Endothelial cell of umbilical vein (primary cell): Measurements from ENCODE around the gene DMBT1. TPM values are rescaled to one million over a fixed set of nuclear protein-coding genes. Genes with fewer than 3 reads are reported as not detected.

Source experiments
- BruUV-seq: library from RNA; stranded (reverse); fragments of 400-500 nt; replicated peaks from 2 replicates; lab custom pipeline; 2021; lab: Mats Ljungman, UMichigan
- CTCF ChIA-PET: fragments of 300-600, 350-600 bp; sonication (Branson Sonifier 250); formaldehyde crosslinking; loops from one replicate; lab custom pipeline; 2021; ENCODE audit warnings: antibody characterized with exemption, inconsistent platforms; lab: Charles Lee
- POLR2A ChIA-PET: fragments of 300-600, 350-600 bp; sonication (Branson Sonifier 250); formaldehyde crosslinking; loops from one replicate; lab custom pipeline; 2021; ENCODE audit warnings: antibody characterized with exemption, inconsistent platforms; lab: Charles Lee
- DNase-seq: peaks from one replicate; pipeline ENCODE4 v3.0.0-alpha.2; 2011; ENCODE audit warnings: low read depth, low spot score
- FAIRE-seq: peaks from 2 replicates; lab custom pipeline; 2011; peaks lifted over from hg19 to GRCh38; lab: Jason Lieb, UNC
- H2AFZ ChIP-seq: 2 replicates; pipeline ENCODE4 v1.6.0; 2012; ENCODE audit warnings: low read depth, low read length, control low read depth, inconsistent platforms
- H3K27ac ChIP-seq: 2 replicates; pipeline ENCODE4 v1.5.1; 2011; ENCODE audit warnings: low read depth, mild to moderate bottlenecking, control low read depth, low read length, moderate library complexity; ENCODE audit not compliant: insufficient read depth
- H3K27me3 ChIP-seq, 2 experiments: 2 replicates each; pipeline versions ENCODE4 v1.6.0 to v1.6.1; 2011; ENCODE audit warnings: low read length in 2 of 2, mixed read lengths in 1 of 2; ENCODE audit not compliant: control insufficient read depth in 2 of 2, insufficient read depth in 2 of 2
- H3K36me3 ChIP-seq, 2 experiments: 2 replicates in 1 of 2; 3 replicates in 1 of 2; pipeline ENCODE4 v1.5.1; 2011; ENCODE audit warnings: low read length in 2 of 2, mild to moderate bottlenecking in 1 of 2, moderate library complexity in 1 of 2; ENCODE audit not compliant: control insufficient read depth in 2 of 2, insufficient read depth in 2 of 2; ENCODE audit errors: extremely low read depth in 1 of 2
- H3K4me1 ChIP-seq: 3 replicates; pipeline ENCODE4 v1.5.1; 2011; ENCODE audit warnings: mild to moderate bottlenecking, low read length; ENCODE audit not compliant: control insufficient read depth, insufficient read depth; ENCODE audit errors: extremely low read depth
- H3K4me2 ChIP-seq: 2 replicates; pipeline ENCODE4 v1.6.1; 2011; ENCODE audit warnings: low read length, control low read depth, mixed read lengths; ENCODE audit not compliant: insufficient read depth
- H3K4me3 ChIP-seq, 3 experiments: fragments of 200-600 bp in 1 of 3; sonication (generic), shearing (Covaris generic) in 1 of 3; replicated peaks in 1 of 3; 2 replicates each; pipeline ENCODE4 v1.5.1; 2011 to 2016; ENCODE audit warnings: control low read depth in 3 of 3, low read length in 3 of 3, mild to moderate bottlenecking in 2 of 3, inconsistent platforms in 1 of 3, low read depth in 1 of 3, moderate library complexity in 1 of 3; ENCODE audit not compliant: insufficient read depth in 1 of 3
- H3K79me2 ChIP-seq: 2 replicates; pipeline ENCODE4 v1.6.0; 2012; ENCODE audit warnings: low read length, inconsistent platforms; ENCODE audit not compliant: control insufficient read depth, insufficient read depth
- H3K9ac ChIP-seq: replicated peaks from 2 replicates; pipeline ENCODE3; 2011; ENCODE audit warnings: low read length, control low read depth; ENCODE audit not compliant: insufficient read depth; ENCODE audit errors: extremely low read depth
- H3K9me1 ChIP-seq: replicated peaks from 3 replicates; pipeline ENCODE4 v1.6.0; 2011; ENCODE audit warnings: mild to moderate bottlenecking, low read length; ENCODE audit not compliant: control insufficient read depth, insufficient read depth; ENCODE audit errors: extremely low read depth
- H3K9me3 ChIP-seq: replicated peaks from 2 replicates; pipeline ENCODE4 v1.5.1; 2012; ENCODE audit warnings: low read length, inconsistent platforms; ENCODE audit not compliant: control insufficient read depth, insufficient read depth
- H4K20me1 ChIP-seq: replicated peaks from 2 replicates; pipeline ENCODE3; 2011; ENCODE audit warnings: mild to moderate bottlenecking, low read length; ENCODE audit not compliant: control insufficient read depth, insufficient read depth; ENCODE audit errors: extremely low read depth
- CTCF ChIP-seq, 2 donors: IDR thresholded peaks; 1 replicate in 1 of 2; 2 replicates in 1 of 2; pipeline ENCODE4 v1.5.1; 2011; ENCODE audit warnings: low read length in 2 of 2, mild to moderate bottlenecking in 2 of 2, moderate library complexity in 2 of 2, control low read depth in 1 of 2, inconsistent platforms in 1 of 2, low read depth in 1 of 2; ENCODE audit not compliant: insufficient read depth in 1 of 2; ENCODE audit errors: extremely low read depth in 1 of 2
- FOS ChIP-seq: IDR thresholded peaks from 2 replicates; pipeline ENCODE4 v1.6.1; 2011; ENCODE audit warnings: mild to moderate bottlenecking, low read length, moderate library complexity, borderline replicate concordance; ENCODE audit not compliant: insufficient read depth
- GATA2 ChIP-seq: IDR thresholded peaks from 2 replicates; pipeline ENCODE4 v1.7.0; 2011; ENCODE audit warnings: low read depth, mild to moderate bottlenecking, moderate library complexity, mixed read lengths, low read length; ENCODE audit not compliant: insufficient read length, insufficient read depth
- JUN ChIP-seq: IDR thresholded peaks from 2 replicates; pipeline ENCODE4 v1.6.1; 2011; ENCODE audit warnings: borderline replicate concordance, low read depth; ENCODE audit not compliant: insufficient read length, insufficient read depth
- MAX ChIP-seq: IDR thresholded peaks from 2 replicates; pipeline ENCODE4 v1.6.1; 2011; ENCODE audit not compliant: insufficient read depth, insufficient read length
- MYC ChIP-seq: IDR thresholded peaks from one replicate; pipeline ENCODE4 v1.6.1; 2011; ENCODE audit warnings: mild to moderate bottlenecking, low read depth, low read length
- POLR2A ChIP-seq: IDR thresholded peaks from 2 replicates; pipeline ENCODE4 v1.6.1; 2012; ENCODE audit warnings: low read depth, mild to moderate bottlenecking, control low read depth, low read length
- POLR2AphosphoS5 ChIP-seq: IDR thresholded peaks from 2 replicates; pipeline ENCODE4 v1.6.1; 2012; ENCODE audit warnings: low read depth, mild to moderate bottlenecking, control low read depth, low read length, moderate library complexity; ENCODE audit not compliant: insufficient read depth
- dilution Hi-C: fragments of 300-500 bp; cut with MboI; formaldehyde crosslinking; loops from one replicate; pipeline ENCODE4 v1.15.0; 2019; ENCODE audit warnings: low sequenced_read_pairs; ENCODE audit not compliant: extremely low pct_ligation_motif_present
- intact Hi-C: fragments of 100-400 bp; cut with micrococcal nuclease; formaldehyde crosslinking; loops from one replicate; pipeline ENCODE4 v1.10.0; 2022
- polyA plus RNA-seq, 4 experiments: library from polyadenylated mRNA; depleted of rRNA in 3 of 4; stranded (reverse) in 3 of 4; unstranded in 1 of 4; fragments of >200 nt; gene quantifications; 2 replicates each; pipeline versions ENCODE4 v1.2.1 to v1.2.3, GENCODE V29; 2011 to 2012; ENCODE audit warnings: missing spikeins in 1 of 4
- total RNA-seq: library from RNA; stranded (reverse); gene quantifications from 2 replicates; pipeline ENCODE4 v1.2.3, GENCODE V29; 2021

DMBT1 gene
- total and polyA plus RNA-seq, 2 donors (not counting 3 experiments of a cell fraction or from before 2014, with no cell fraction given), result 0.01 TPM; not detected in 1

- no peaks in the 10 kb centered on the region for H4K20me1 ChIP-seq
- H3K9ac ChIP-seq, result no peak overlapping the region
- no peak overlapping the region for H2AFZ ChIP-seq
- H3K27ac ChIP-seq, result no peak overlapping the region
- intact Hi-C loops, result no loop called here
- no TSS peak for BruUV-seq
- dilution Hi-C loops, result no loop called here
- H3K4me3 ChIP-seq, result no peak overlapping the region
- no peaks in the 10 kb centered on the region for H3K79me2 ChIP-seq
- H3K9me3 ChIP-seq, result no peaks in the 10 kb centered on the region
- CTCF ChIA-PET, result no interaction called here
- FAIRE-seq (no peak), DNase-seq (no peak)
- no peaks in the 10 kb centered on the region for H3K9me1 ChIP-seq
- no peak for TF ChIP-seq CTCF (IDR thresholded peaks at IDR 0.05; ENCODE audit: extremely low read depth in 1 of 2, insufficient read depth in 1 of 2, low read depth in 1 of 2, low read length in 2 of 2)
- no peak for TF ChIP-seq POLR2AphosphoS5
- no peak for TF ChIP-seq MAX
- no peak for TF ChIP-seq GATA2
- TF ChIP-seq POLR2A, result no peak
- no peak for TF ChIP-seq JUN
- no peak for TF ChIP-seq FOS
- TF ChIP-seq MYC, result no peak
- no peak overlapping the region for H3K4me2 ChIP-seq
- no peaks in the 10 kb centered on the region for H3K36me3 ChIP-seq
- H3K4me1 ChIP-seq, result no peaks in the 10 kb centered on the region
- POLR2A ChIA-PET, result no interaction called here
- H3K27me3 ChIP-seq, result no peaks in the 10 kb centered on the region
Measured at GRCh38 chr10:122590153-122590552, 29.6 kb downstream of the DMBT1 start.
